ENCODE measurements around the gene TMEM165. TPM values are rescaled to one million over a fixed set of nuclear protein-coding genes. Genes with fewer than 3 reads are reported as not detected.

Gene TMEM165
- total RNA-seq, 4 donors from 2014 or later: 82.5 to 129 (median 98.3) TPM

- Histone ChIP-seq H3K4me3 (no peak overlapping the region), H3K27me3 (no peaks in the 10 kb centered on the region), H3K9me3 (no peaks in the 10 kb centered on the region), H3K27ac (no peak overlapping the region), H3K36me3 (no peaks in the 10 kb centered on the region), H3K4me1 (no peaks in the 10 kb centered on the region)
- no peak for DNase-seq (ENCODE audit: low spot score in 2 of 2)
- TF ChIP-seq EP300 (IDR thresholded peaks at IDR 0.05): no peak
- no peak for TF ChIP-seq POLR2A (IDR thresholded peaks at IDR 0.05)
- TF ChIP-seq CTCF (IDR thresholded peaks at IDR 0.05): no peak
- TF ChIP-seq POLR2AphosphoS5 (IDR thresholded peaks at IDR 0.05): no peak
- 88% methylated on average over 2 of the region's 2 CpGs for WGBS
Observed at GRCh38 chr4:55386840-55387239, 8.9 kb upstream of the TMEM165 start.

DNA sequence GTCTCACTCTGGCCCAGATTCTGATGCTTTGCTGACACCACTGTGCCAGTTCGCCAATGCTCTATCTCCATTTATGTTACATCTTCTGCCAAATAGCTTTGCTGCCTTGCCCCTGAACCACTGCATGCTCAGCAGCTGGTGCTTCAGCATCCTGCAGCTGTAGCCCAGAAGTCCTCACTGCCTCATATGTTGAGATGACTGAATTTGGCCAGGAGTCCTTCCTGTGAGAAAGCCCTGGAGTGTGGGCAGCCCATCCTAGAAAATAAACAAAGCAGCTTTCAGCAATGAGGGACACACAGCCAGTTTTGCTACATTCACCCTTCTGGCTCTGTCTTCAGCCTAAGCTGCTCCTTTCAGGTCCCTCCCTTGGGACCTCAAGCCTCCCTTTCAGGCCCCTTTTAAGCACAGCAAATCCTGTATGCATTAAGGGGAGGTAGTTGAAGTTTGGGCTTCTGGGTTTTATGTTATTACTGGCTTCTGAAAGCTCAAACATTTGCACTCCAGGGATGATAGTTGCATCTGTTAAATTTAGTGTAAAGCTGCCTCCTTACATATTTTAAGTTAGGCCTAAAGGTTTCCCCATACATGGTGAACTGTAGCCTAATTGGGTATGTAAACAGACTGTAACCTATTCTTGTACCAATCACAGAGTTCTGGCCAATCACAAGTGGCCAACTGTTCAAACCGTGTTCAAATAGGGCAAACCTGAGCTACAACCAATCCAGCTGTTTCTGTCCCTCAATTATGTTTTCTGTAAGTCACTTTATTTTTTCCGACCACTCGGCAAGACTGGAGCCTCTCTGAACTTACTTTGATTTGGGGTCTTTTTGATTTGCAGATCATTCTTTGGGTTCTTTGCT lies 2.1 kb upstream of the TMEM165 start:
- Histone ChIP-seq H3K36me3 (no peaks in the 10 kb centered on the region), H3K9me3 (no peaks in the 10 kb centered on the region), H3K4me3 (no peak overlapping the region), H3K4me1 (peaks cover 23% of the 10 kb centered on the region), H3K27ac (no peak overlapping the region), H3K27me3 (no peaks in the 10 kb centered on the region)
- WGBS: 94% methylated on average over 3 of the region's 4 CpGs
- no peak for DNase-seq (ENCODE audit: low spot score in 2 of 2)
- TF ChIP-seq POLR2A (IDR thresholded peaks at IDR 0.05): no peak
- no peak for TF ChIP-seq EP300 (IDR thresholded peaks at IDR 0.05)
- TF ChIP-seq CTCF (IDR thresholded peaks at IDR 0.05): no peak
- no peak for TF ChIP-seq POLR2AphosphoS5 (IDR thresholded peaks at IDR 0.05)

GRCh38 chr4:55395218-55395528 lies 584 bp upstream of the TMEM165 start:
- TF ChIP-seq POLR2AphosphoS5 (IDR thresholded peaks at IDR 0.05) (no peak), POLR2A (IDR thresholded peaks at IDR 0.05) (no peak), EP300 (IDR thresholded peaks at IDR 0.05) (no peak), CTCF (IDR thresholded peaks at IDR 0.05) (no peak)
- DNase-seq (ENCODE audit: low spot score in 2 of 2): no peak
- Histone ChIP-seq H3K27me3 (no peaks in the 10 kb centered on the region), H3K27ac (peak overlapping the region; percentile 99), H3K4me1 (peaks cover 35% of the 10 kb centered on the region), H3K4me3 (peak overlapping the region; percentile 97), H3K36me3 (no peaks in the 10 kb centered on the region), H3K9me3 (no peaks in the 10 kb centered on the region)
- 0% methylated on average over 4 of the region's 4 CpGs for WGBS

DNA sequence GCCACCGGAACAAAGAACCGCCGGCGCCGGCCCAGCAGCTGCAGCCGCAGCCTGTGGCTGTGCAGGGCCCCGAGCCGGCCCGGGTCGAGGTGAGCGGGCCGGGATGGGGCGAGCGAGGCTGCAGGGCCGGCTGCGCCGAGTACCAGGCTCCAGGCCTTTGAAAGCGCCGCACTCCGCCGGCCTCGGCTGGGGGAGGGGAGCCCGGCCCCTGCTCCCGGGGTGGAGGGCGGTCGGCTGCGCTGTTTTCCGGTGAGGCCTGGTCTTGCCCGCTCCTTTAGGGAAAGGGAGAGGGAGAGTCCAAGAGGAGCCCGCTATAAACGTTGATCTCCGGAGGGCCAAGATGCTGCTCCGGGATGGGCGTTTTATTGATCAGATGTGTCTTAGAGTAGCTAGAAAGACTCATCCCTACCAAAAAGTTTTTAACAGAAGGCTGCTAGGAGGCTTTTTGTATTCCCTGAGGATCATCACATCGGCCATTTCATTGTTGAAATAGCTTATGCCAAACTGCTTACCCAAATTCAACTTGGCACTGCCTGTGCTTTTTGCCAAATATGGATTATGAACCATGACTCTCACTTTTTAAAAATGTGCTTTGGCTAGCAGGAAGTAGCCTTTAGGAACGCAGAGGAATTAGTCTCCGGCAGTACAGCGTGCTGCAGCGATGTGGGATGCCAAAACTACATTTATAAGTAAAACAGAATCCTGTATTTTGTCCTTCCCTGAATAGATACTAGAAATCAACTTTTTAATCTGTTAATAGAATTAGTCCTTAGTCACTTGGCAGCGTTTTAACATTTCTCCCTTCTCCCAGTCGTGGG lies 760 bp downstream of the TMEM165 start:
- Histone ChIP-seq H3K36me3 (peaks cover 5% of the 10 kb centered on the region), H3K4me3 (peak overlapping the region; percentile 97), H3K27ac (peak overlapping the region; percentile 99), H3K4me1 (peaks cover 35% of the 10 kb centered on the region), H3K27me3 (no peaks in the 10 kb centered on the region), H3K9me3 (no peaks in the 10 kb centered on the region)
- peak in 1 of 2 donors; percentile 71 for DNase-seq (ENCODE audit: low spot score in 2 of 2)
- TF ChIP-seq EP300 (IDR thresholded peaks at IDR 0.05): no peak
- TF ChIP-seq CTCF (IDR thresholded peaks at IDR 0.05): no peak
- TF ChIP-seq POLR2AphosphoS5 (IDR thresholded peaks at IDR 0.05): peak in 1 of 3 donors; percentile 34
- no peak for TF ChIP-seq POLR2A (IDR thresholded peaks at IDR 0.05)
- 1% methylated on average over 18 of the region's 41 CpGs for WGBS

- Histone ChIP-seq H3K36me3 (peaks cover 5% of the 10 kb centered on the region), H3K27ac (peak overlapping the region; percentile 99), H3K4me1 (peaks cover 35% of the 10 kb centered on the region), H3K27me3 (no peaks in the 10 kb centered on the region), H3K4me3 (peak overlapping the region; percentile 97), H3K9me3 (no peaks in the 10 kb centered on the region)
- DNase-seq (ENCODE audit: low spot score in 2 of 2): peak in 1 of 2 donors; percentile 68
- WGBS: 7% methylated on average over 7 of the region's 7 CpGs
- no peak for TF ChIP-seq POLR2AphosphoS5 (IDR thresholded peaks at IDR 0.05)
- no peak for TF ChIP-seq CTCF (IDR thresholded peaks at IDR 0.05)
- TF ChIP-seq POLR2A (IDR thresholded peaks at IDR 0.05): no peak
Observed at GRCh38 chr4:55397126-55397436, 1.3 kb downstream of the TMEM165 start.
